HUES48 (cell line): ENCODE data around the gene ZNF462.
"Not testable (repeated sequence)": the region's sequence is repeated elsewhere in the genome, so short reads cannot be mapped to it uniquely, and the experiment has no call there.

Experiments used
- H3K27ac ChIP-seq: one replicate; pipeline ENCODE4 v1.7.0; 2013; ENCODE audit warnings: low read depth, low read length, inconsistent platforms
- H3K27me3 ChIP-seq: 2 replicates; pipeline ENCODE4 v1.6.1; 2013; ENCODE audit warnings: mild to moderate bottlenecking, low read length; ENCODE audit not compliant: control insufficient read depth, insufficient read depth
- H3K36me3 ChIP-seq: 2 replicates; pipeline ENCODE4 v1.6.1; 2013; ENCODE audit warnings: low read length; ENCODE audit not compliant: control insufficient read depth, insufficient read depth
- H3K4me1 ChIP-seq: 2 replicates; pipeline ENCODE4 v1.6.1; 2013; ENCODE audit warnings: mild to moderate bottlenecking, low read length; ENCODE audit not compliant: control insufficient read depth, insufficient read depth
- H3K4me3 ChIP-seq: 2 replicates; pipeline ENCODE4 v1.5.1; 2013; ENCODE audit warnings: mild to moderate bottlenecking, low read depth, low read length
- H3K9ac ChIP-seq: 2 replicates; pipeline ENCODE4 v1.6.1; 2013; ENCODE audit warnings: mild to moderate bottlenecking, low read depth, low read length, moderate library complexity
- H3K9me3 ChIP-seq: 2 replicates; pipeline ENCODE4 v1.6.1; 2013; ENCODE audit warnings: low read length; ENCODE audit not compliant: control insufficient read depth, insufficient read depth

The ZNF462 gene

DNA sequence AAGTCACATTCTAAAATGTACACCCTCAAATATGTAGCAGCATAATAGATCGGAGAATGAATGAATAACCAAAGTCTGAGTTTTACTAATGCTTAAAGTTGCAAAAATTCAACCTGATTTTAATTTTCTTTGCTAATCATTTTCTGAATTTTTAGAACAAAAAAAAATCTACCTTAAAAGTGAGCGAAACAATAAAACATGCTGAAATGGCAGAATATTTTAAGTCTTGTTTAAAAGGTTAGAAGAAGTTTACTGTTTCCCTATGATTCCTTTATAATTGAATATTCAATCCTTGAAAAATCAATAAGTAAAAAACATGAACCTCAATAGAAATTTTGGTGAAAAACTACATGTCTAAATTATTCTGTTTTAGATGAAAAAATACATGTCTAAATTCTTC, 27.1 kb upstream of the ZNF462 start:
- Histone ChIP-seq H3K4me3 (no peak overlapping the region), H3K27me3 (no peaks in the 10 kb centered on the region), H3K9ac (no peak overlapping the region), H3K9me3 (no peaks in the 10 kb centered on the region), H3K36me3 (no peaks in the 10 kb centered on the region), H3K4me1 (no peaks in the 10 kb centered on the region), H3K27ac (no peak overlapping the region)

DNA sequence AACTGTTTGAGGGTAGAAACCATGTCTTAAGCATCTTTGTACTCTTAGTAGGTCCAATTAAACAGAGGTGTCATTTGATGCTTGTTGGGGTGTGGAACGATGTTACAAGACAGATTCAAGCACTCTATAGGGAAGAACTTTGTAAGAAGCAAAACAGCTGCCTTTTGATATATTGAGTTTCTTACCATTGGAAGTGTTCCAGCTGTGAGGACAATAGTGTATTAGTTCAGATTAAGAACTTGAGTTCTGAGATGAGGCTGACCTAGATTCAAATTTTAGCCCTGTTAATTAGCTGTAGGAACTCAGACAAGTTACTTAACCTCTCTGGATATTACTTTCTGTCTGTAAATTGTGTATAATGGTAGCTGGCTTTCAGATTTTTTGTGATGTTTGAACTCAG, 19.6 kb upstream of the ZNF462 start:
- Histone ChIP-seq H3K9me3 (no peaks in the 10 kb centered on the region), H3K4me3 (no peak overlapping the region), H3K9ac (no peak overlapping the region), H3K27ac (no peak overlapping the region), H3K36me3 (no peaks in the 10 kb centered on the region), H3K27me3 (no peaks in the 10 kb centered on the region), H3K4me1 (no peaks in the 10 kb centered on the region)

DNA sequence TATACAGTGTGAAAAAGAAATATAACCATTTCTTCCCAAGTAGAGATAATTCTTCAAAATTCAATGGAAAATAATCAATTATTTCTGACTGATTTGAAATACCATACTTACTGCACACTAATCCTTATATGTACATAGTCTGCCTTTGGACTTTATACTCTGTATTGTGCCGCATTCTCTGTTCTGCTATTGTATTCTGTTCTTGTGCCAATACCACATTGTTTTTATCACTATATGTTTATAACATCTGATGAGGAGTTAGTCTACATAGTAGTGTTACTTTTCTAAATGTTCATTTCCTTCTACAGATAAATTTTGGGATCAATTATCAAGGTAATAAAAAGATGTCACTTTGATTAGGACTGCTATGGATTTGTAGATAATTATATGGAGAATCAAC, 16.7 kb upstream of the ZNF462 start:
- Histone ChIP-seq H3K36me3 (no peaks in the 10 kb centered on the region), H3K4me1 (no peaks in the 10 kb centered on the region), H3K4me3 (no peak overlapping the region), H3K27me3 (no peaks in the 10 kb centered on the region), H3K9ac (no peak overlapping the region), H3K27ac (no peak overlapping the region), H3K9me3 (no peaks in the 10 kb centered on the region)

DNA sequence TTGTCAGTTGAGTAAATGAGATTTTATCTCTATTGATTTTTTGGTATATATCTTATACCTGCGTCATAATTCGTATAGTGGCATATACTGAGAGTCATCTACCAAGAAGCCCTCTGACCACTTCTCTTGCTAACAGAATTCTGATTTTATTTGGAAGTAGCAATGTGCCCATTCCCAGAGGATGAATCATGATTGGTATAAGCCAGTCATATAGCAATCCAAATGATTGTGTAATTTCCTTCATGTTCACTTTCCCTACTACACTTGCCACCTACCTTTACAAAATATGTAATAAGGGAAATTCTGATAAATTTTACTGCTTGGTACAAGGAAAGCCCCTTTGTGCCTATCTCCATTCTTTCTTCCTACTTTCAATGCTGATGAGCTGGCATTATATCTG, 16.1 kb upstream of the ZNF462 start:
- H3K4me1 ChIP-seq: no peaks in the 10 kb centered on the region
- H3K27me3 ChIP-seq: no peaks in the 10 kb centered on the region
- no peak overlapping the region for H3K27ac ChIP-seq
- no peak overlapping the region for H3K4me3 ChIP-seq
- no peaks in the 10 kb centered on the region for H3K36me3 ChIP-seq
- no peak overlapping the region for H3K9ac ChIP-seq
- no peaks in the 10 kb centered on the region for H3K9me3 ChIP-seq

DNA sequence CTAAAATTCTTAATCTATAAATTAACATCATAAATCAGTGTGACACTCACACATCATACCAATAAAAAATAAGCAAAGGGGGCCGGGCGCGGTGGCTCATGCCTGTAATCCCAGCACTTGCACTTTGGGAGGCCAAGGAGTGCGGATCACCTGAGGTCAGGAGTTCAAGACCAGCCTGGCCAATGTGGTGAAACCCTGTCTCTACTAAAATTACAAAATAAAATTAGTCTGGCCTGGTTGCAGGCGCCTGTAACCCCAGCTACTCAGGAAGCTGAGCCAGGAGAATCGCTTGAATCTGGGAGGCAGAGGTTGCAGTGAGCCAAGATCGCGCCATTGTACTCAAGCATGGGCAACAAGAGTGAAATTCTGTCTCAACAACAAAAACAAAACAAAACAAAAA, 11.3 kb upstream of the ZNF462 start:
- not testable (repeated sequence) for H3K9me3 ChIP-seq, H3K4me3 ChIP-seq, H3K27ac ChIP-seq, H3K9ac ChIP-seq, H3K36me3 ChIP-seq, H3K27me3 ChIP-seq, H3K4me1 ChIP-seq

DNA sequence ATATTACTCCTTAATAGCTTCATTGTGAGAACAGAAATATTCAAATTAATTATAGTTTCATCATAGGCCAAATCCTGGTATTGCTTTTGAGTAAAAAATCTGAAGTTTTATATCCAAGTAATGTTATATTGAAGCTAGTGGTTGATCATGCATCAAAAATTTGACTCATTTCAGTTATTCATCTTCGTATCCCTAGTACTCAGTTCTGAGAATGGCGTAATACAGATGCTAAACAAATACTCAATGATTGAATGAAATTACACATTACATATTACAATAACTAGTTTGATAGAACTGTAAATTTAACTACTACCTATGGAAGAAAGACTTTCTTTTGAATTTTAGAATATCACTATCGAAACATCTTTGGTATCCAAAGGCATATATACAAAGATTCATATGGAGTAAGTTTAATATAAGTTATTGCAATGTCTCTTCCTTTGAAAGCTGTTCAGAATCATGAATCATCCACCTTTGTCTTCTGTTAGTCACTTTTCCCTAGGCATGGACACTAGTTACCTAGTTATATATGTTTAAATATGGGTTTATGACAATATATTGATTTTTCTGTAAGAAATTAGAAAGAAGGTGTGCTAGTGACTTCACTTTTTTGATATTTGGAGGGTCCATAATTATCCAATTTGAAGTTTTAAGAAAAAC, 5.0 kb upstream of the ZNF462 start:
- Histone ChIP-seq H3K27me3 (no peaks in the 10 kb centered on the region), H3K4me1 (peaks cover 16% of the 10 kb centered on the region), H3K36me3 (no peaks in the 10 kb centered on the region), H3K9ac (no peak overlapping the region), H3K27ac (no peak overlapping the region), H3K9me3 (no peaks in the 10 kb centered on the region), H3K4me3 (no peak overlapping the region)

DNA sequence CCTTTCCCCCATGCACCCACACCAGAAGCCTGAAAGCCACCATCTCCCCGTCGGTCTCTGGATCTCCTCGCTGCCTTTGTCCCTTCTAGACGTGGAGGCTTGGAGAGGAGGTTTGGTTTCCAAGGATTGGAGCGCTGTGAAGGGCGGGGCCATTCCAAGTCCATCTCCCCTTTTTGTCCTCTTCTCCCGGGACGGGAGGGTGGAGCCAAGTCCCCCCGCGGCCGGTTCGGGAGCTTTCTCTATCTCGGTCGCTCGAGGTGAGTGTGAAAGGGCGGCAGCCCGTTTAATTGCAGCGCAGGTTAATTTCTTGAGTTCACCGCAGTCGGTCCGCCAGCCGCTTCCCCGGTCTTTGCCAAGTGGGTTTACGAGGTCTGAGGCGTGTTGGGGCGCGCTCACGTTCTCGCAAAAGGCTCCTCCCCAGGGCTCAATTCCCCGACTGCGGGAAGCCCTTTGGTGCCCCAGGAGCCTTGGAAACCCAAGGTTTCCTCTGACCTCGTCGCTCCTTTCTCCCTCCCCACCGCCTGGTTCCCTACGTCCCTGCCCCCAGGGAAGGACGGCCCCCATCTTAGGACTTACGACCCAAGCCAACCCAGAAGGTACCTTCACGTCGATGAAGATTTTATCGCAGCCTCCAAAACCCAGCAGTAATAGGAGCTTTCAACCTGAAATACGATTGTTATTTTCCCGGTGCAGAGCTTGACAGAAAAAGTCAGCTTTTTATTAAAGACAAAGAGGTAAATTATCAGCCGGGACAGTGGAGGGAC, 2.8 kb upstream of the ZNF462 start:
- Histone ChIP-seq H3K9ac (peak overlapping the region; percentile 92), H3K9me3 (no peaks in the 10 kb centered on the region), H3K27ac (peak overlapping the region; percentile 97), H3K4me1 (peaks cover 21% of the 10 kb centered on the region), H3K27me3 (no peaks in the 10 kb centered on the region), H3K4me3 (peak overlapping the region; percentile 90), H3K36me3 (no peaks in the 10 kb centered on the region)

DNA sequence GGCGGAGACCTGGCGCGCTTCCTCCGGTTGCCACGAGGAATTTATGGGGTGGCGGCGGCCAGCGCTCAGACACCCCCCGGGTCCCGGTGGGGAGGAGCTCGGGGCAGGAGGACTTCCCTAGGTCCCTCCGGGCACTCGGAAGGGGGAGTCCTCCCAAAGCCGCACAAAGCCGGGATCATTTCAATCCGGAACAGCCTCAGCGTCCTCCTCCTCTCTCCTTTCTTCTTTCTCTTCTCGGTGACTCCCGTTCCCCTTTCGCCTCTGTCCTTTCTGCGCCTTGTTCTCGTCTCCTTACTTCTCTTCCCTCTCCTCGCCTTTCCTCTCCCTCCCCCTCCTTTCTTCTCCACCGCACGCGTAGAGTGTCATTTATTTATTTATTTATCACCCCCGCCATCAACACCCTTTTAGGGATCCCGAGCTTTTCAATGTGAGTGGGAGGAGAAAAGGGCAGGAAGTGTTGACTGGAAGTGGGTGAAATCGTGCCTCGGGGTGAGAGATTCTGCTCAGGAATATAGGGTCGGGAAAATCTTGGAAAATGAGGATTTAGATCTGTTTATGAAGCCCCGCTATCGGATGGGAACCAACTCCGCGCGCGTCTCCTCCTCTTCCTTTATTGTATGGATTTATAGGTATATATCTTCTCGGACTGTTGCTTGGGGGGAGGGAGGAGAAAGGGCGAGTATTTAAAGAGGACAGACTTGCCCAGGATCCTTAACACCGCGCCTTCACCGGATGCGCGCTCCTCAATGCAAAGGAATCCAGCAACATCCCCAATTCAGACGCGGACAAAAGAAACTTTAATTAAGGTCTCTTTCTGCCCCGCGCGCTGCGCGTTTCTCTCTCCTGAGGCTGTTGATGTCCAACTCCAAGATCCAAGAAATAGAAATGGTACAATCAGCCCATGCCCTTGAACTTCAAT, 2.0 kb upstream of the ZNF462 start:
- Histone ChIP-seq H3K4me3 (peak overlapping the region; percentile 90), H3K27ac (peak overlapping the region; percentile 97), H3K27me3 (no peaks in the 10 kb centered on the region), H3K9ac (peak overlapping the region; percentile 92), H3K4me1 (peaks cover 29% of the 10 kb centered on the region), H3K36me3 (peaks cover 4% of the 10 kb centered on the region; the same call in 1 of the 2 replicates), H3K9me3 (no peaks in the 10 kb centered on the region)

DNA sequence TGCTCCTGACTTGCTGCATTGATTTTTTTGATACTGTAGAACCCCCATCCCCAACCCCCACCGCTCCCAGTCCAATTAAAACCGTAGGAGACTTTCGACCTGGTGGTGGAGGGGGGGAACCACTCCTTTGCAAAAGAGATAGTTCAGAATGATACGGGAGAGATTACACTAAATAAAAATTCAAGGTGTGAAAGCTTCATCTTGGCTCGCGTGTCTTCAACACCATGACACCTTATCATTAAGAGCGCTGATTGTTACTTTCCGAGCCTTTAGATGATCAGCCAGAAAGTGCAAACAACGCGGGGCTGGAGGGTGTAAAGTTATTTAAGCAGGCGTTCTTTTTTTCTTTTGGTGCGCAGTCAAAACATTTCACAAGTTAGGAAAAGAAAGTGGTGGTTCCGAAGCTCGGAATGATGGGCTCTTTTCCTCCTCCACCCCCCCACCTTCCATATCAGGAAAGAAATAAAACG, 1.3 kb upstream of the ZNF462 start:
- Histone ChIP-seq H3K9me3 (no peaks in the 10 kb centered on the region), H3K9ac (peak overlapping the region; percentile 92), H3K4me3 (peak overlapping the region; percentile 90), H3K27me3 (no peaks in the 10 kb centered on the region), H3K27ac (peak overlapping the region; percentile 97), H3K36me3 (peaks cover 4% of the 10 kb centered on the region; the same call in 1 of the 2 replicates), H3K4me1 (peaks cover 36% of the 10 kb centered on the region)

DNA sequence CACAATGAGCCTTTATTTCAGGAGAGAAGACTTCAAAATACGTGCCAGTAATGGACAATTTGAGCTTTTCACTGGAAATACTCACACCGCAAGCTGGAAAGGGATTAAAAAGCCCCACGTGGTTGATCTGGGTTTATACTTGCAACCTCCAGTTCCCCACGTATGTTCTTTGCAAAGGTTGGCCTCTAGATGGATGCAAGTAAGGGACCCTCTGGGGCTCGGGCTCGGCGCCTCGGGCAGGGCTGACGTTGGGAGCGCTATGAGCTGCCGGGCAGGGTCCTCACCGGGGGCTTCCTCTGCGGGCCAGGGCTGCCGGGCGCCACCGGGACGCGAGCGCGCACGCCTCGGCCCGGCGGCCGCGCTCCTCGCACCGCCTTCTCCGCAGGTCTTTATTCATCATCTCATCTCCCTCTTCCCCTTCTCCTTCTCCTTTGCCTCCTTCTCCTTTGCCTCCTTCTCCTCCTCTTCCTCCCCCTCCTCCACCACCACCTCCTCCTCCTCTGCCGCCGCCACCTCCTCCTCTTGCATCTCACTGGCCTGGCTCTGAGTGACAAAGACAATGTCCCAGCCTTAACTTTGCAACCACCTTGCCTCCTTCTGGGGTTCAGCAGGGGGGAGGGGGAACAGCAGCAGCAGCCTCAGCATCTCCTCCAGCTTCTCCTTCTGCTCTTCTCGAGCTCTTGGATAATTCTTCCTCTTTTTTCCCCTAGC, 701 bp upstream of the ZNF462 start:
- H3K4me1 ChIP-seq: peaks cover 42% of the 10 kb centered on the region
- peaks cover 4% of the 10 kb centered on the region; the same call in 1 of the 2 replicates for H3K36me3 ChIP-seq
- peak overlapping the region; percentile 90 for H3K4me3 ChIP-seq
- peak overlapping the region; percentile 97 for H3K27ac ChIP-seq
- peak overlapping the region; percentile 92 for H3K9ac ChIP-seq
- H3K27me3 ChIP-seq: no peaks in the 10 kb centered on the region
- H3K9me3 ChIP-seq: no peaks in the 10 kb centered on the region
